Left renal pelvis (tissue), 4 donors: ENCODE data around the gene GAB1. TPM values are rescaled to one million over a fixed set of nuclear protein-coding genes. Genes with fewer than 3 reads are reported as not detected.
"Not testable (repeated sequence)": the region's sequence is repeated elsewhere in the genome, so short reads cannot be mapped to it uniquely, and the experiment has no call there.

ENCODE experiments used
- DNase-seq, 4 donors: peaks; one replicate each; pipeline ENCODE4 v3.0.0-alpha.2; 2013; ENCODE audit warnings: low read depth in 4 of 4, low spot score in 3 of 4
- polyA plus RNA-seq, 4 donors: library from polyadenylated mRNA; unstranded; fragments of 120-200 nt; gene quantifications; one replicate each; pipeline ENCODE4 v1.2.1, GENCODE V29; 2013; ENCODE audit not compliant: insufficient read length in 4 of 4

The GAB1 gene
- polyA plus RNA-seq, 4 donors = 48.9 to 60.7 (median 52.6) TPM

DNA sequence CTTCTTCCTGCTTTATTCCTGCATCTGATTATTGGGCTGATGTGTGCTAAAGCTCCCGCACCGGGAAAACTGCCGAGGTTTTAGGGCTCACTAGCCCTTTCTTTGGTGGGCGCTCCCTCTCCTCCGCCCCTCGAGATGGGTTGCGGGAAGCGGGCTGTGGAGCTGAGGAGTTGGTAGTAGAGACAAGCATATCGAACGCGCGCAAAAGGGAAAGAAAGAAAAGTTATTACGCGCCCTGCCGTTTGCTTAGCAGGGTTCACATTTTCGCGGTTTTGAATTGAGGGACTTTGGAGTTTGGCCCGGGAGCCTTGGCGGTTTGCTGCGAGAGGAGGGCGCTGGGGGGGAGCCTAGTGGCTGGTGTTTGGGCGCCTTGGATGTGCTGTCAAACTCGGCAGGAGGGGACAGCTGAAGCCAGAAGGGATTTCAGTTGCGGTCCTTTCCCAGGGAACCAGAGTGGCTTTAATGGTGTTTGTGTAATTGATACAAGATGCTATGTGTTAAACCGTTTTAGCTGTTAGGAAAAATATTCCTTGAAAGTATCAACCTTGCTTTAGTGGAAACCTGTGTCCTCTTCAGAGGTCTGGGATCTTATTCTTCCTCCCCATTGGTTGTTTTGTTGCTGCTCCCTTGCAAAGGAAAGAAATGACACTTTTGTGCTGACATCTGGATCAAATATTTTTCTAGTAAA is 1.1 kb downstream of the GAB1 start:
- peak in 3 of 4 donors; percentile 32 to 48 (median 45) for DNase-seq

GRCh38 chr4:143338313-143338712 is 1.6 kb downstream of the GAB1 start:
- no peak for DNase-seq

- DNase-seq = no peak
These were observed 2.8 kb downstream of the GAB1 start for GRCh38 chr4:143339497-143339896.

- DNase-seq = no peak
These were observed 4.6 kb downstream of the GAB1 start for GRCh38 chr4:143341186-143341755.

DNA sequence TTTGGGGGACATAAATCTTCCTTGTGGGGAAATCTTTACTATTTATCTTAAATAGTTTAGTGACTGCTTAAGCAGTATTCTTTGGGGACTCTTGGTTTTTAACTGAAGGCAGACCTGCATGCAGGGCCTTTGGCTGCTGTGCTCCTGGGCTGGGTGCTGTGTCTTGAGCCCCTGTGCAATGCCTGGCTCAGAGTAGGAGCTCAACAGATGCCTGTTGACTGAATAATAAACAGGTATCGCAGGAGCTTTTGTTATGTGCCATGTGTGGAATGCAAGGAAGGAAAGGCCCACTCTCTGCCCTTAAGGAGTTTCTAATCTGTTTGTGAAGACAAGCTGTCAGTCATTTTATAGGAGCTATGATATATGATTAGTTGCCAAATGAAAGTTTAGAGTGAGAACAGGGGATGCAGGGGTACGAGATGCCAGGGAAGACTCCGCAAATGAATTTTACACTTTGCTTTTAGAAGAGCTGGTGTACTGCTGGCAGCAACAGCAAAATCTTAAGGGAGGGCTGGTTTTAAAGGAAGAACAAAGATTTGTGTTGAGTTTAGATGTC is 6.7 kb downstream of the GAB1 start:
- no peak for DNase-seq

GRCh38 chr4:143344041-143344440 is 7.4 kb downstream of the GAB1 start:
- DNase-seq = no peak

DNA sequence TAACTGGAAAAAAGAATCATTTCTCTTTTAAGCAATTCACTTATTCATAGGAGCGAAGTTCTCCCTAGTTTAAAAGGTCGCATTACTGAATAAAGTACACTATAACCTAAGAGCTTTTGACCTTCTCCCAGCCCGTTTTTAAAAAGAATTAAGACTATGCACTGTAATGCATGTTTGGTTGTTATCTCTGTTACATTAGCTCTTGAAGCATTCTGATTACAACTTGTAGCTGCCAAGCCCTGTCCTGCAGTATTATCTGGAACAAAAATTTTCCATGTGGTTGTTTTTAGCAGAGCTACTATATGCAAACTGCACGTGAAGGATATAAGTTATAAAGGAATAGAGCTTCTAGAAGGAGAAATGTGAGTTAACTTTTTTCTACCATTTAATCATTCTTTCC is 8.1 kb downstream of the GAB1 start:
- DNase-seq = no peak

DNA sequence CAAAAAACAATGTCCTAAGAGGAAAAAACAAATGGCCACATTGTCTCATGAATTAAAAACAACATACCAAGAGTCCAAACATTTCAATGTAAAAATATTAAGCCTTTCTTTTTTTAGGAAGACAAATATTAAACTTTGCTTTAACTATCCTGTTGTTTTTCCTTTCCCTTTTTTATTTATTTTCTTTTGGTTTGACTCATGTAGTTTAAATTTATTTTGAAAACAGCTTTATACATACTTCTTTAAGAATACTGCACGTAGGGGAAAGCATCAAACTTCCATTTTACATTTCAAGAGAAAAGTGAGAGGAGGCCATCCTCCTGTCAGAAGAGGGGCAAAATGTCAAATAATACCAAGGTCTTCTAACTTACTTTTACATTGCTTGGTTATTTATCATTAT is 8.7 kb downstream of the GAB1 start:
- no peak for DNase-seq

DNA sequence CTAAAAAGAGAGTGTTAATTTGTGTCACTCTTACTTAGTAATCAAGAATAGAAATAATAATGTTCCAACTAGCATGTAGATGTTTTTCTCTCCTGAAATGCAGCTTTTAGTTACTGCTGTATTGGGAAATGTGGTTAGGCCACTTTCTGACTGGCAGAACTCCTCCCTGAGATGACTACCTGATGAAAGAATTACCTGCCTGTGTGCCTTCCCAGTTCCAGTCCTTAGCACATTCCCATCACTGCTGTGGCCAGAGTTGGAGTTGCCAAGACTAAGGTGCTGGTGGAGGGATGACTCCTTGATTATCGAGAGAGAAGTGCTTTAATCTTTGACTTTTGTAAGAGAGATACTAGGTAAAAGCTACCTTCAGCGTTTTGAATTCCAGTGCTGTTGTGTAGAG is 9.5 kb downstream of the GAB1 start:
- DNase-seq = no peak

DNA sequence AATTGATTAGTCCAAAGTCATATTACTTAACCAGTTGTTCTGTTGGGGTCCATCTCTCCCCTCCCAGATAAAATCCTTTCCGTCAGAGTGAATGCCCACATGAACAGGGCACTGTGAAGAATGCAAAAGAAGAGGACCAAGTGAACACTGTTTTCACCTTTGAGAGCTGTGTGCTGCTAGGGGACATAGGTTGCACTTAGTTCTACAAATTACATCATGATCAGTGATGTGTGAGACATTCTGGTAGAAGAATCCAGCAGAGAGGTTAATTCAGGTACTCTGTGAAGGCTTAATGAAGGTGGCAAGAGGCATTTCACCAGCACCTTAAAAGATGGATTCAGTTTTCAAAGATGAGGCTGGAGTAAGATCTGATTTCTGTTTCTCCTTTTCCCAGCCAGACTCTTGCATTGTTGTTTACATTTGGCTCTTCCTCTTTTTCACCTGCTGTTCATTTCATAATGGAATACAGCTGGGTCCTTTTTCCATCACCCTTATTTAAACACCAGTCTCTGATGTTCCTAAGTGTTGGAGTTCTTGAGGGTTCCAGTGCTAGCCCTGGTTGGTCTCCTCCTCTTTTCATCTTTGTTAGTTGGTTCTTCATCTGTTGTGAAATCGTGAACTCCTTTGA is 10.9 kb downstream of the GAB1 start:
- no peak for DNase-seq

- DNase-seq = no peak
These were observed 11.8 kb downstream of the GAB1 start for GRCh38 chr4:143348233-143349077.

GRCh38 chr4:143349858-143350527 is 13.3 kb downstream of the GAB1 start:
- not testable (repeated sequence) for DNase-seq

GRCh38 chr4:143351149-143351691 is 14.5 kb downstream of the GAB1 start:
- DNase-seq = no peak

DNA sequence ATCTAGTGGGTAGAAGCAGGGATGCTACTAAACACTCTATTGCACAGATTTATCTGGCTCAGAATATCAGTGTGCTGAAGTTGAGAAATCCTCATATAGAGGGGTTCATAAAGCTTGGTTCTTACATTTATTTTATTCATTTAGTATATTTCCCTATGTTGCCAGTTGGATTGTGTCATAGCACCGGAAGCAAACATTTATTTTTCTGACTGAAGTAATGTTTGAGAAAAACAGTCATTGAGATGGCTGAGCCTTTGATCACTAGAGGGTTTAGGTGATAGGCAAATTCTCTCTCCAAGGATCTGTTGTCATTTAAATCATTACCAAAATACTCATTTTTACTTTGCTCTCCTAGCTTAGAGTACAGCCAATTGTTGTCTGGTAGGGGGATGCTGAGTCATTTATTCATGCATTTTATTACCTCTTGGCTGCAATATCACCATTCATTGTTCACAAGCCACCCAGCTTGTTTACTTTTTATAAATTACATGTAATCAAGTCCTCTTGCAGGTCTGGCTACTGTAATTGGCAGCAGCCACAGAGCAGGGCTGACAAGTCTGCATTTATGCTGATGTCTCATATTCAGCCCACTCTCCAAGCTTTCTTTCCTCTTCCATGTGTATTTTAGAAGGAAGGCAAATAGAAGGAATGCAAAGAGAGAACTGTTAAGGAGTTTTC is 15.2 kb downstream of the GAB1 start:
- DNase-seq = no peak

DNA sequence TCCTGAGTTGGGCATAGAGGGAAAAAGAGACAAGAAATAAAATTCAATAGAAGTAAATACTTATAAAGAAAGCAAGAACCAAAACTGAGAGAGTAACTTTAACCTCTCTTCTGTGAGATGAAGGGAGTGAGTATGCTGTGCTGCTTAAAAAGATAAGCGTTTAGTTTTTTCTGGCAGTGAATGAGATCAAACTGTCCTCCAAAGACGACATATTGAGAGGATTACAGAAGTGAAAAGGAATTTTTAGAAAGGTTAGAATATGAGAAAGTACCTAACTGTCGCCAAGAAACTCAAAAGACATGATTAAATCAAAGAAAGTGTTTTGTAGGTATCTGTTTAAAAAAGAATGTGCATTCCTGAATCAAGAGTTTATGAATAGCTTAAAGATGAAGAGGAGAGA is 16.0 kb downstream of the GAB1 start:
- no peak for DNase-seq

- DNase-seq = no peak
These were observed 17.1 kb downstream of the GAB1 start for GRCh38 chr4:143353797-143354196.

- no peak for DNase-seq
These were observed 18.3 kb downstream of the GAB1 start for GRCh38 chr4:143354990-143355389.

- no peak for DNase-seq
These were observed 19.0 kb downstream of the GAB1 start for GRCh38 chr4:143355540-143356217.

DNA sequence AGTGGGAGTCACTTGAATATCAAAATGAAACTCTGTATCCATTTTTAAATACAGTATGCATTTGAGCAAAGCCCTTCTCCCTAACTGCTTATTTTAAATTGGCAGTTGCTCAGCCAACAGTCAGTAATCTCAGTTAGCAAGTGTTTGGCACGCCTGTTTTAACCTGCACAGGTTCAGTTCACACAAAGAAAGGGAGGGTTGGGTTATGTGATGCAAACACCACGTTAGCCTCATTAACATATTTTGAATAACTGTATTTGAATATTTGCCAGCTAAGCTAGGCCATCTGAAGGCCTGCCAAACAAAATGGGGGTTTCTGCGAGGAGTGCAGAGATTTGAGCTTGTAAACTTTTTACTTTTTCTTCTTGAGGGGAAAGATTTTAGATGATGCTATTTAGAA is 19.8 kb downstream of the GAB1 start:
- no peak for DNase-seq
